ENCODE results near the gene AJM1. TPM values are rescaled to one million over a fixed set of nuclear protein-coding genes. Genes with fewer than 3 reads are reported as not detected.

Gene AJM1
- total RNA-seq, 1 donor = 1.3 TPM

DNA sequence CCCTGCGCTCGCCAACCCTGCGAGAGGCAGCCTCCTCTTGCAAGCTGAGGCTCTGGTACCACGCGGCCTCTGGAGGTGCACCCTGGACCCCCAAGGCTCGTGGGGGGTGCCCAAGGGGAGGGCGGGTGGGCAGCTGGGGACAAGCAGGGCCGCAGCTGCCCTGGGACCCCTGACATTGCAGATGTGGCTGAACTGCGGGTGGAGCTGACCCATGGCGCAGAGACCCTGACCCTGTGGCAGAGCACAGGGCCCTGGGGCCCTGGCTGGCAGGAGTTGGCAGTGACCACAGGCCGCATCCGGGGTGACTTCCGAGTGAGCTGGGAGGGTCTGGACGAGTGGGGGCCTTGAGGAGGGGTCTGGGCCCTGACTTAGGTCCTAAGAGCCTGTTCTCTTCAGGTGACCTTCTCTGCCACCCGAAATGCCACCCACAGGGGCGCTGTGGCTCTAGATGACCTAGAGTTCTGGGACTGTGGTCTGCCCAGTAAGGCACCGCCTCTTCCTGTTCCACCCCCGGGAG is 11.4 kb downstream of the AJM1 start:
- no peak for DNase-seq (ENCODE audit: low read depth)
- no peak for TF ChIP-seq CTCF (IDR thresholded peaks at IDR 0.05; ENCODE audit: insufficient read depth, low read length)
- H3K4me3 ChIP-seq (ENCODE audit: low read depth, low read length) = no peak overlapping the region

DNA sequence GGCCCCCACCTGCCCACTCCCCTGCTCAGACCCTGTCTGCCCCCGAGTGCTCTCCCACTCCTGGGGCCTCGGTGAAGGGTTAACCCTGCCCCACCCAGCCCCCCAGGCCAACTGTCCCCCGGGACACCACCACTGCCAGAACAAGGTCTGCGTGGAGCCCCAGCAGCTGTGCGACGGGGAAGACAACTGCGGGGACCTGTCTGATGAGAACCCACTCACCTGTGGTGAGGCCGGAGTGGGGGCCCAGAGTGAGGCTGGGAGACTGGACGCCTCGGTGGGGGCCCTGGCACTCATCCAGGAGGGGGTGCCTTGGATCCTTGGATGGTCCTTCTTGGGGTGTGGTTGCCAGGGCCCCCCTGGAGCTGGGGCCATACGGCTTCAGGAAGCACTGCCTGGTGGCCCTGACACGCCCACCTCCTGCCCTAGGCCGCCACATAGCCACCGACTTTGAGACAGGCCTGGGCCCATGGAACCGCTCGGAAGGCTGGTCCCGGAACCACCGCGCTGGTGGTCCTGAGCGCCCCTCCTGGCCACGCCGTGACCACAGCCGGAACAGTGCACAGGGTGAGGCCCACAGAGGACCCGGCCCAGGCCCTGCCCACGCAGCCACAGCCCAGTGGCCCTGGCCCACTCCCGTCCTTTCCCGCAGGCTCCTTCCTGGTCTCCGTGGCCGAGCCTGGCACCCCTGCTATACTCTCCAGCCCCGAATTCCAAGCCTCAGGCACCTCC is 12.0 kb downstream of the AJM1 start:
- TF ChIP-seq CTCF (IDR thresholded peaks at IDR 0.05; ENCODE audit: insufficient read depth, low read length) = no peak
- DNase-seq (ENCODE audit: low read depth) = no peak
- H3K4me3 ChIP-seq (ENCODE audit: low read depth, low read length) = no peak overlapping the region

GRCh38 chr9:136854842-136855460 is 12.7 kb downstream of the AJM1 start:
- no peak for DNase-seq (ENCODE audit: low read depth)
- H3K4me3 ChIP-seq (ENCODE audit: low read depth, low read length) = no peak overlapping the region
- no peak for TF ChIP-seq CTCF (IDR thresholded peaks at IDR 0.05; ENCODE audit: insufficient read depth, low read length)

GRCh38 chr9:136855461-136856078 is 13.3 kb downstream of the AJM1 start:
- H3K4me3 ChIP-seq (ENCODE audit: low read depth, low read length) = no peak overlapping the region
- TF ChIP-seq CTCF (IDR thresholded peaks at IDR 0.05; ENCODE audit: insufficient read depth, low read length) = no peak
- DNase-seq (ENCODE audit: low read depth) = no peak

DNA sequence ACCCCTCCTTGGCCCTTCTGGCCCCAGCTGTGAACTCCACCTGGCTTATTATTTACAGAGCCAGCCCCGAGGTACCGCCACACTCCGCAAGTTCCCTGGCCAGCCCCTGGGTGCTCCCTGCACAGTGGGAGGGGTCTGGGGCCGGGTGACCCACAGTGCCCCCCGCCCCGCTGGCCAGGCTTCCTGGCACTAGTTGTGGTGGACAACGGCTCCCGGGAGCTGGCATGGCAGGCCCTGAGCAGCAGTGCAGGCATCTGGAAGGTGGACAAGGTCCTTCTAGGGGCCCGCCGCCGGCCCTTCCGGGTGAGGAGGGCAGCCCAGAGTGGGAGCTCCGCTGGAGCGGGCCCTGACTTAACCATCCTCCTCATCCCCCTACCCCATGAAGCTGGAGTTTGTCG is 13.8 kb downstream of the AJM1 start:
- no peak for TF ChIP-seq CTCF (IDR thresholded peaks at IDR 0.05; ENCODE audit: insufficient read depth, low read length)
- no peak for DNase-seq (ENCODE audit: low read depth)
- H3K4me3 ChIP-seq (ENCODE audit: low read depth, low read length) = no peak overlapping the region

GRCh38 chr9:136856541-136857141 is 14.4 kb downstream of the AJM1 start:
- TF ChIP-seq CTCF (IDR thresholded peaks at IDR 0.05; ENCODE audit: insufficient read depth, low read length) = no peak
- no peak overlapping the region for H3K4me3 ChIP-seq (ENCODE audit: low read depth, low read length)
- DNase-seq (ENCODE audit: low read depth) = no peak

Data from fibroblast of the aortic adventitia (primary cell).